Measurements from ENCODE around the gene SLC7A10.
"Not testable (repeated sequence)": the region's sequence is repeated elsewhere in the genome, so short reads cannot be mapped to it uniquely, and the experiment has no call there.

SLC7A10 gene

GRCh38 chr19:33211794-33212435 lies 13.7 kb downstream of the SLC7A10 start:
- no peak overlapping the region for H3K27ac ChIP-seq
- TF ChIP-seq CTCF (conservative IDR thresholded peaks at IDR 0.05), result no peak

- no peak for TF ChIP-seq CTCF (conservative IDR thresholded peaks at IDR 0.05)
Measured at GRCh38 chr19:33210266-33210940, 15.2 kb downstream of the SLC7A10 start.

GRCh38 chr19:33209850-33210230 lies 15.8 kb downstream of the SLC7A10 start:
- not testable (repeated sequence) for H3K27ac ChIP-seq

More at GRCh38 chr19:33210266-33210940, 15.2 kb downstream of the SLC7A10 start:
- no peak overlapping the region for H3K27ac ChIP-seq

- TF ChIP-seq CTCF (conservative IDR thresholded peaks at IDR 0.05), result no peak
Measured at GRCh38 chr19:33208904-33209849, 16.5 kb downstream of the SLC7A10 start.

GRCh38 chr19:33208371-33208895 lies 17.2 kb downstream of the SLC7A10 start:
- no peak overlapping the region for H3K27ac ChIP-seq
- no peak for TF ChIP-seq CTCF (conservative IDR thresholded peaks at IDR 0.05)

More at GRCh38 chr19:33208904-33209849, 16.5 kb downstream of the SLC7A10 start:
- H3K27ac ChIP-seq, result no peak overlapping the region

GRCh38 chr19:33207903-33208302 lies 17.7 kb downstream of the SLC7A10 start:
- H3K27ac ChIP-seq, result no peak overlapping the region
- TF ChIP-seq CTCF (conservative IDR thresholded peaks at IDR 0.05), result no peak

- no peak for TF ChIP-seq CTCF (conservative IDR thresholded peaks at IDR 0.05)
- H3K27ac ChIP-seq, result no peak overlapping the region
Measured at GRCh38 chr19:33207040-33207620, 18.5 kb downstream of the SLC7A10 start.

Measured in VCaP (cell line).